Measurements from ENCODE around the gene FZR1.
"Not testable (repeated sequence)": the region's sequence is repeated elsewhere in the genome, so short reads cannot be mapped to it uniquely, and the experiment has no call there.

Gene FZR1

GRCh38 chr19:3550947-3551791 lies 45.1 kb downstream of the FZR1 start:
- no peak for DNase-seq

- DNase-seq = no peak
Measured at GRCh38 chr19:3551792-3552095, 45.6 kb downstream of the FZR1 start.

GRCh38 chr19:3554254-3555083 lies 48.4 kb downstream of the FZR1 start:
- no peak for DNase-seq

GRCh38 chr19:3555653-3556422 lies 49.7 kb downstream of the FZR1 start:
- no peak for DNase-seq

GRCh38 chr19:3556423-3556977 lies 50.4 kb downstream of the FZR1 start:
- no peak for DNase-seq

- no peak for DNase-seq
Measured at GRCh38 chr19:3556978-3557460, 50.9 kb downstream of the FZR1 start.

GRCh38 chr19:3557461-3558248 lies 51.5 kb downstream of the FZR1 start, which contains the start of gene MFSD12:
TSS of gene MFSD12 (minus strand) at chr19:3557586. CDS start at chr19:3557403, 183 bp downstream.
- DNase-seq = peak; percentile 93

GRCh38 chr19:3563709-3564524 lies 57.8 kb downstream of the FZR1 start:
- no peak for DNase-seq

- no peak for DNase-seq
Measured at GRCh38 chr19:3565139-3565538, 59.0 kb downstream of the FZR1 start.

GRCh38 chr19:3570042-3570441 lies 63.9 kb downstream of the FZR1 start:
- DNase-seq = not testable (repeated sequence)

- DNase-seq = no peak
Measured at GRCh38 chr19:3570606-3571011, 64.5 kb downstream of the FZR1 start.

GRCh38 chr19:3572132-3572854 lies 66.2 kb downstream of the FZR1 start:
- DNase-seq = peak; percentile 99

- DNase-seq = no peak
Measured at GRCh38 chr19:3572855-3573161, 66.7 kb downstream of the FZR1 start, which contains the start of gene HMG20B. TSS of gene HMG20B (plus strand) at chr19:3572944. CDS start at chr19:3573310, 366 bp downstream.

- DNase-seq = no peak
Measured at GRCh38 chr19:3573162-3573857, 67.2 kb downstream of the FZR1 start.

- peak; percentile 97 for DNase-seq
Measured at GRCh38 chr19:3573858-3574637, 67.9 kb downstream of the FZR1 start.

- DNase-seq = peak; percentile 48
Measured at GRCh38 chr19:3575260-3575741, 69.2 kb downstream of the FZR1 start.

- no peak for DNase-seq
Measured at GRCh38 chr19:3575949-3576673, 70.0 kb downstream of the FZR1 start.

Data from hematopoietic multipotent progenitor cell treated with erythropoietin and hydrocortisone succinate and interleukin-3 and kit ligand, for 8 days (in vitro differentiated cells).